LNCaP clone FGC (cell line): ENCODE measurements around the gene MPP7.

Experiments
- DNase-seq: peaks from one replicate; pipeline ENCODE4 v3.0.0-alpha.2; 2011; ENCODE audit warnings: low read depth
- H3K4me3 ChIP-seq: 2 replicates; pipeline ENCODE4 v1.5.1; 2011; ENCODE audit warnings: mild to moderate bottlenecking, low read depth, low read length, control low read depth
- TF ChIP-seq, protein P1 (sequence below): IDR thresholded peaks from 2 replicates; pipeline ENCODE4 v1.5.1; 2012; ENCODE audit warnings: mild to moderate bottlenecking; ENCODE audit not compliant: control insufficient read depth, insufficient read depth; ENCODE audit errors: extremely low read depth

Gene MPP7

DNA sequence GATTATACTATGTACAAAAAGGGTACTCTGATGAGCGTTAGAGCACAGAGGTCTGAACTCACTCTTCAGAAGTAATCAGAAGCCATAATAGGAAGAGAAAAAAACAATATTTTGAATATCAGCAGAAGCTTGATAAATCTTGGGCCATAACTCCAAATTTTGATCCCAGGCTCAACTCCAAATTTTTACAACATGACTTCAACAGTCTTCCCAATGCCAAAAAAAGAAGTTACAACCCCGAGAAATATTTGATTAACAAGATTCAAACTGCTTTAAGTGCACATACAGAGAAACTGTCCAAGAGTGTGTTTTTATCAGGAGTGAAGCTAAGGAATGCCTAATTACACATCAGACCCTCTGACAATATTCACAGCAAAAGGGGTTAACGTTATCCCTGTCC lies 7.5 kb downstream of the MPP7 start:
- TF ChIP-seq, protein P1, sequence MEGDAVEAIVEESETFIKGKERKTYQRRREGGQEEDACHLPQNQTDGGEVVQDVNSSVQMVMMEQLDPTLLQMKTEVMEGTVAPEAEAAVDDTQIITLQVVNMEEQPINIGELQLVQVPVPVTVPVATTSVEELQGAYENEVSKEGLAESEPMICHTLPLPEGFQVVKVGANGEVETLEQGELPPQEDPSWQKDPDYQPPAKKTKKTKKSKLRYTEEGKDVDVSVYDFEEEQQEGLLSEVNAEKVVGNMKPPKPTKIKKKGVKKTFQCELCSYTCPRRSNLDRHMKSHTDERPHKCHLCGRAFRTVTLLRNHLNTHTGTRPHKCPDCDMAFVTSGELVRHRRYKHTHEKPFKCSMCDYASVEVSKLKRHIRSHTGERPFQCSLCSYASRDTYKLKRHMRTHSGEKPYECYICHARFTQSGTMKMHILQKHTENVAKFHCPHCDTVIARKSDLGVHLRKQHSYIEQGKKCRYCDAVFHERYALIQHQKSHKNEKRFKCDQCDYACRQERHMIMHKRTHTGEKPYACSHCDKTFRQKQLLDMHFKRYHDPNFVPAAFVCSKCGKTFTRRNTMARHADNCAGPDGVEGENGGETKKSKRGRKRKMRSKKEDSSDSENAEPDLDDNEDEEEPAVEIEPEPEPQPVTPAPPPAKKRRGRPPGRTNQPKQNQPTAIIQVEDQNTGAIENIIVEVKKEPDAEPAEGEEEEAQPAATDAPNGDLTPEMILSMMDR = no peak
- DNase-seq = no peak
- H3K4me3 ChIP-seq = no peak overlapping the region

DNA sequence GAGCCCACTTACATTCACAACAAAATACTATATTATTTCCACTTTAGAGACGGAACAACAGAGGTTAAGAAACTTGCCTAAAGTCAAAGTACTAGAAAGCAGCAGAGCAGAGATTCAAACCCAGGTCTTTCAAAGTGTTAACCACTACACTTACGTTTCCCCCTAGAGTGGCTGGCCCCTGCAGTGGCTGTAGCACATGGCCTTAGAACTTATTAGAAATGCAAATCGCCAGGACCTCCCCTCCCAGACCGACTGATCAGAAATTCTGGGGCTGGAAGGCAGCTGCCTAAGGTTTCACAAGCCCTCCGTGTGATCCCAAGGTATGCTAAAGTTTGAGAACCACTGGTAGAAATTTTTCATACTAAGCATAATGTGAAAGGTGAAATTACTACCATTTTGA lies 8.1 kb downstream of the MPP7 start:
- TF ChIP-seq, protein P1 = no peak
- DNase-seq = no peak
- no peak overlapping the region for H3K4me3 ChIP-seq

DNA sequence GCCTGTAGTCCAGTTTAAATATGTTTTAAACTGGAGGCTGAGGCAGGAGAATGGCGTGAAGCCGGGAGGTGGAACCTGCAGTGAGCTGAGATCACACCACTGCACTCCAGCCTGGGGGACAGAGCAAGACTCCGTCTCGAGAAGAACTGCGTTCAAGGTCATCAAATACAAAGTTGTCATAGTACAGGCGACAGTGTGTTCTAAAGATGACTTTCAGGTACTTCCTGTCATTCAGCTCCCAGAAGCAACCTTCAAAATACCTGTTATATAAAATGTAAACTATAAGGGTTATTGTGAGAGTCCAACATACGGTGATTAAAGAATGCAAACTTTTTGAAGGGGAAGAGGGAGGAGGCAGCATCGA lies 8.7 kb downstream of the MPP7 start:
- H3K4me3 ChIP-seq = no peak overlapping the region
- DNase-seq = no peak
- TF ChIP-seq, protein P1 = no peak

DNA sequence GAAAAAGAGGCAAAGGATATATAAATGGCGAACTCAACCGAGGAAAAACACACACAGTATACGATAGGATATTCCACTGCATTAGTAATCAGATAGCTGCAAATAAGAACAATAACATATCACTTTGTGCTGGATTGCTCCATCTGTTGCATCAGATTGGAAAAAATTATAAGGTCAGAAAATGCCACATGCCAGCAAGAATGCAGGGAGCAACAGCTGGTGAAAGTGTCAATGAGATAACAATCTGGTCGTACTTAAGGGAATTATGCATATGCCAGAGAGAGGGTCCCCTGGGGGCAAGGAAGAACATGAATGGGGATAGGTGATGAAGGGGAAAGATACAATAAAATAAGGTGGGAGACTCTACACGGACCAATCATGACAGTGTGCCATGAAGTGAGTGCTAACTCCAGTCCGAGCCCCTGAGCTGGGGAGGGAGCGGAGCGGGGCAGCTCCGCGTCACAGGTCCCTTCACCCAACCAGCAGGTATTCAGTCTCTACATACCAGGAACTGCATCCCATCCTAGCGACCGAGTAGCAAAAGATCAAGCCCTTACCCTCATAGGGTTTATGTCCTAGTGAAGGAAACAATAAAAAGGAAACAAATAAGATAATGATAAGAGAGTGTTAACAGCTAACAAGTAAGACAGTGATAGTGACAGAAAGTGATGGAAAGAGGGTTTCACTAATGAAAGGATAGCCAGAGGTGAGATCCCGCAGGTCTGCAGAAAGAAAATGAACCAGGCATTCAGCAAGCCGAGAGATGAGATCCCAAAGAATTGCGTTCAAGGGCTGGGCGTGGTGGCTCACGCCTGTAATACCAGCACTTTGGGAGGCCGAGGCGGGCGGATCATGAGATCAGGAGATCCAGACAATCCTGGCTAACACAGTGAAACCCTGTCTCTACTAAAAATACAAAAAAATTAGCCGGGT lies 9.4 kb downstream of the MPP7 start:
- DNase-seq = no peak
- no peak overlapping the region for H3K4me3 ChIP-seq
- TF ChIP-seq, protein P1 = no peak

DNA sequence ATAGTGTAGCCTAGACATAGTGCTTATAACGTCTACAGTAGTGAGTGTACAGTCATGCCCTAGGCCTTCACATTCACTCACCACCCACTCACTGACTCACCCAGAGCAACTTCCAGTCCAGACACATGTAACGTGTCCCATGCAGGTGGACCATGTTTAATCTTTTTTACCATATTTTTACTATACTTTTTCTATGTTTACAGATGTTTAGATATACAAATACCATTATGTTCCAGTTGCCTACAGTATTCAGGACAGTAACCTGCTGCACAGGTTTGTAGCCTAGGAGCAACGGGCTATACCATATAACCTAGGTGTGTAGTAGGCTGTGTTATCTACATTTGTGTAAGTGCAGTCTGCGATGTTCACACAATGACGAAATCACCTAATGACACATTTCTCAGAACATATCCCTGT lies 11.0 kb downstream of the MPP7 start:
- no peak for DNase-seq

DNA sequence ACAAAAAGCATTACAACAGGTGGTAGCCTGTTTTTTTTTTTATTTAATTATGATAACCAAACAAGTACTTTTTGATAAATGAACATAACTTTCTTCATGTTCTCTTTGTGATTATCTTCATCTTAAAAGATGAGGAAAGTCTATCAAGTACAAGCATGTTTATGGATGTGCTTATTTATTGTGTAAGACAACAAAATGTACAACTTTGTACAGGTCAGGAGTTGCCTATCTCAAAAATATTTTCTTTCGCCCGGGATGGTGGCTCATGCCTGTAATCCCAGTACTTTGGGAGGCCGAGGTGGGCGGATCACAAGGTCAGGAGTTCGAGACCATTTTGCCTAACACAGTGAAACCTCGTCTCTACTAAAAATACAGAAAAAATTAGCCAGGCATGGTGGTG lies 17.0 kb downstream of the MPP7 start:
- DNase-seq = no peak
- no peak overlapping the region for H3K4me3 ChIP-seq
- TF ChIP-seq, protein P1 = no peak

More for the DNA sequence above, 11.0 kb downstream of the MPP7 start:
- TF ChIP-seq, protein P1 = no peak
- H3K4me3 ChIP-seq = no peak overlapping the region
